Measurements from ENCODE around the gene SLC9A9. TPM values are rescaled to one million over a fixed set of nuclear protein-coding genes. Genes with fewer than 3 reads are reported as not detected.

The SLC9A9 gene
- polyA plus RNA-seq, 6 donors from 2014 or later = 16.9 to 31.5 (median 24.7) TPM

- Mint-ChIP-seq H3K27ac (no peak overlapping the region), H3K27me3 (no peaks in the 10 kb centered on the region), H3K36me3 (no peaks in the 10 kb centered on the region), H3K4me1 (no peaks in the 10 kb centered on the region), H3K9me3 (peaks cover 0 to 3% (median 0%) of the 10 kb centered on the region in 7 donors), H3K4me3 (no peak overlapping the region)
- DNase-seq (no peak), ATAC-seq (ENCODE audit: low read depth in 2 of 2) (no peak)
Observed at GRCh38 chr3:143256416-143256815, 591.9 kb downstream of the SLC9A9 start.

GRCh38 chr3:143255739-143256138, 592.5 kb downstream of the SLC9A9 start:
- Mint-ChIP-seq H3K4me3 (no peak overlapping the region), H3K36me3 (peaks cover 2 to 5% of the 10 kb centered on the region in 2 donors), H3K9me3 (peaks cover 0 to 9% (median 4%) of the 10 kb centered on the region in 7 donors), H3K27me3 (no peaks in the 10 kb centered on the region), H3K27ac (no peak overlapping the region), H3K4me1 (no peaks in the 10 kb centered on the region)
- no peak for ATAC-seq (ENCODE audit: low read depth in 2 of 2)
- no peak for DNase-seq

- H3K27ac Mint-ChIP-seq = no peak overlapping the region
- H3K9me3 Mint-ChIP-seq = peaks cover 2 to 15% (median 7%) of the 10 kb centered on the region in 7 donors
- no peaks in the 10 kb centered on the region for H3K4me1 Mint-ChIP-seq
- DNase-seq = no peak
- H3K27me3 Mint-ChIP-seq = no peaks in the 10 kb centered on the region
- no peak overlapping the region for H3K4me3 Mint-ChIP-seq
- H3K36me3 Mint-ChIP-seq = peaks cover 5 to 6% of the 10 kb centered on the region in 2 donors
- ATAC-seq (ENCODE audit: low read depth in 2 of 2) = no peak
Observed at GRCh38 chr3:143252931-143253330, 595.3 kb downstream of the SLC9A9 start.

- no peak overlapping the region for H3K4me3 Mint-ChIP-seq
- no peaks in the 10 kb centered on the region for H3K27me3 Mint-ChIP-seq
- H3K9me3 Mint-ChIP-seq = peaks cover 2 to 15% (median 7%) of the 10 kb centered on the region in 7 donors
- DNase-seq (no peak), ATAC-seq (ENCODE audit: low read depth in 2 of 2) (no peak)
- peaks cover 5 to 6% of the 10 kb centered on the region in 2 donors for H3K36me3 Mint-ChIP-seq
- peak overlapping the region in 1 of 6 donors; percentile 7 for H3K27ac Mint-ChIP-seq
- no peaks in the 10 kb centered on the region for H3K4me1 Mint-ChIP-seq
Observed at GRCh38 chr3:143249014-143249413, 599.3 kb downstream of the SLC9A9 start.

- H3K27ac Mint-ChIP-seq = no peak overlapping the region
- no peak for ATAC-seq (ENCODE audit: low read depth in 2 of 2)
- H3K4me3 Mint-ChIP-seq = no peak overlapping the region
Observed at GRCh38 chr3:143247073-143247472, 601.2 kb downstream of the SLC9A9 start.

GRCh38 chr3:143245692-143246091, 602.6 kb downstream of the SLC9A9 start:
- Mint-ChIP-seq H3K9me3 (peaks cover 0 to 7% (median 4%) of the 10 kb centered on the region in 7 donors), H3K36me3 (peaks cover 0 to 3% of the 10 kb centered on the region in 2 donors), H3K4me3 (no peak overlapping the region), H3K27ac (no peak overlapping the region), H3K27me3 (no peaks in the 10 kb centered on the region), H3K4me1 (no peaks in the 10 kb centered on the region)
- DNase-seq (no peak), ATAC-seq (ENCODE audit: low read depth in 2 of 2) (no peak)

More at GRCh38 chr3:143247073-143247472, 601.2 kb downstream of the SLC9A9 start:
- no peak for DNase-seq
- Mint-ChIP-seq H3K4me1 (no peaks in the 10 kb centered on the region), H3K36me3 (peaks cover 5 to 6% of the 10 kb centered on the region in 2 donors), H3K27me3 (no peaks in the 10 kb centered on the region), H3K9me3 (peaks cover 2 to 15% (median 7%) of the 10 kb centered on the region in 7 donors)

GRCh38 chr3:143244516-143245063, 603.7 kb downstream of the SLC9A9 start:
- no peak overlapping the region for H3K27ac Mint-ChIP-seq
- DNase-seq (no peak), ATAC-seq (ENCODE audit: low read depth in 2 of 2) (no peak)
- peaks cover 0 to 4% (median 0%) of the 10 kb centered on the region in 7 donors for H3K9me3 Mint-ChIP-seq
- H3K36me3 Mint-ChIP-seq = no peaks in the 10 kb centered on the region
- H3K4me3 Mint-ChIP-seq = no peak overlapping the region
- no peaks in the 10 kb centered on the region for H3K27me3 Mint-ChIP-seq
- no peaks in the 10 kb centered on the region for H3K4me1 Mint-ChIP-seq

- no peak overlapping the region for H3K4me3 Mint-ChIP-seq
- H3K27me3 Mint-ChIP-seq = no peaks in the 10 kb centered on the region
- H3K4me1 Mint-ChIP-seq = no peaks in the 10 kb centered on the region
- H3K27ac Mint-ChIP-seq = no peak overlapping the region
- no peaks in the 10 kb centered on the region for H3K36me3 Mint-ChIP-seq
- DNase-seq (no peak), ATAC-seq (ENCODE audit: low read depth in 2 of 2) (no peak)
- H3K9me3 Mint-ChIP-seq = no peaks in the 10 kb centered on the region
Observed at GRCh38 chr3:143243686-143244085, 604.6 kb downstream of the SLC9A9 start.

GRCh38 chr3:143242691-143243090, 605.6 kb downstream of the SLC9A9 start:
- no peaks in the 10 kb centered on the region for H3K27me3 Mint-ChIP-seq
- peak overlapping the region in 1 of 6 donors; percentile 50 for H3K27ac Mint-ChIP-seq
- ATAC-seq (ENCODE audit: low read depth in 2 of 2) = no peak

GRCh38 chr3:143242101-143242500, 606.2 kb downstream of the SLC9A9 start:
- Mint-ChIP-seq H3K36me3 (no peaks in the 10 kb centered on the region), H3K27me3 (no peaks in the 10 kb centered on the region), H3K9me3 (no peaks in the 10 kb centered on the region), H3K27ac (no peak overlapping the region), H3K4me3 (no peak overlapping the region), H3K4me1 (peaks cover 0 to 5% (median 0%) of the 10 kb centered on the region in 3 donors)
- ATAC-seq (ENCODE audit: low read depth in 2 of 2) (no peak), DNase-seq (no peak)

More at GRCh38 chr3:143242691-143243090, 605.6 kb downstream of the SLC9A9 start:
- Mint-ChIP-seq H3K4me1 (no peaks in the 10 kb centered on the region), H3K36me3 (no peaks in the 10 kb centered on the region), H3K9me3 (no peaks in the 10 kb centered on the region), H3K4me3 (no peak overlapping the region)
- no peak for DNase-seq

GRCh38 chr3:143241481-143241951, 606.8 kb downstream of the SLC9A9 start:
- H3K27ac Mint-ChIP-seq = no peak overlapping the region
- no peaks in the 10 kb centered on the region for H3K9me3 Mint-ChIP-seq
- H3K4me3 Mint-ChIP-seq = no peak overlapping the region
- no peaks in the 10 kb centered on the region for H3K36me3 Mint-ChIP-seq
- DNase-seq (no peak), ATAC-seq (ENCODE audit: low read depth in 2 of 2) (no peak)
- peaks cover 4 to 11% (median 5%) of the 10 kb centered on the region in 3 donors for H3K4me1 Mint-ChIP-seq
- no peaks in the 10 kb centered on the region for H3K27me3 Mint-ChIP-seq

- ATAC-seq (ENCODE audit: low read depth in 2 of 2) (no peak), DNase-seq (no peak)
- Mint-ChIP-seq H3K36me3 (no peaks in the 10 kb centered on the region), H3K4me1 (peaks cover 6 to 17% (median 10%) of the 10 kb centered on the region in 3 donors), H3K27ac (no peak overlapping the region), H3K4me3 (no peak overlapping the region), H3K27me3 (no peaks in the 10 kb centered on the region), H3K9me3 (no peaks in the 10 kb centered on the region)
Observed at GRCh38 chr3:143240886-143241285, 607.4 kb downstream of the SLC9A9 start.

- H3K4me1 Mint-ChIP-seq = peaks cover 10 to 18% (median 12%) of the 10 kb centered on the region in 3 donors
- ATAC-seq (ENCODE audit: low read depth in 2 of 2) (no peak), DNase-seq (no peak)
- H3K4me3 Mint-ChIP-seq = no peak overlapping the region
- H3K27ac Mint-ChIP-seq = no peak overlapping the region
- no peaks in the 10 kb centered on the region for H3K36me3 Mint-ChIP-seq
- no peaks in the 10 kb centered on the region for H3K27me3 Mint-ChIP-seq
- H3K9me3 Mint-ChIP-seq = peaks cover 0 to 2% (median 0%) of the 10 kb centered on the region in 7 donors
Observed at GRCh38 chr3:143239031-143239430, 609.2 kb downstream of the SLC9A9 start.

GRCh38 chr3:143237077-143237627, 611.1 kb downstream of the SLC9A9 start:
- no peak for DNase-seq
- ATAC-seq (ENCODE audit: low read depth in 2 of 2) = no peak
- Mint-ChIP-seq H3K4me1 (peaks cover 12 to 21% (median 14%) of the 10 kb centered on the region in 3 donors), H3K4me3 (peak overlapping the region in 3 of 8 donors; percentile 21 to 63 (median 32)), H3K9me3 (peaks cover 0 to 5% (median 0%) of the 10 kb centered on the region in 7 donors), H3K27ac (peak overlapping the region in 4 of 6 donors; percentile 5 to 69 (median 15)), H3K27me3 (no peaks in the 10 kb centered on the region), H3K36me3 (peaks cover 0 to 5% of the 10 kb centered on the region in 2 donors)
